HUDEP-2 (cell line): ENCODE data around the gene JAM3.
"Not testable (repeated sequence)": the region's sequence is repeated elsewhere in the genome, so short reads cannot be mapped to it uniquely, and the experiment has no call there.

Experiments
- DNase-seq, 76 experiments: peaks; one replicate each; lab custom pipeline; 2025; ENCODE audit not compliant: unreplicated experiment in 76 of 76; lab: John Stamatoyannopoulos, UW

Gene JAM3

DNA sequence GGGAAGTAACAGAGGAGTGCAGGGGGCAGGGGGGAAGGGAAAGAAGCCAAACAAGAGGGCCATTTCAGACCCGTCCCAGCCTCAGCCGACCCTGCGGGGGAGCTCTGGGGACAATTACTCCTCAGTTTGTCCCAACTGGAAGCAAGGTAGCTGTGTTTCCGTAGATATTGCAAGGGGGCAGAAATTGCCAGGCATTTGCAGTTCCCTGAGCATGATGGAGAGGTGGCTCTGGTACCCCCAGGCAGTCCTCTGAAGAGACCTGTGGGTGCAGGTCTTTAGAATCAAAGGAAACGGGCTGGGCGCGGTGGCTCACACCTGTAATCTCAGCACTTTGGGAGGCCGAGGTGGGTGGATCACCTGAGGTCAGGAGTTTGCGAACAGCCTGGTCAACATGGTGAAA lies 13.8 kb upstream of the JAM3 start:
- DNase-seq: no peak

DNA sequence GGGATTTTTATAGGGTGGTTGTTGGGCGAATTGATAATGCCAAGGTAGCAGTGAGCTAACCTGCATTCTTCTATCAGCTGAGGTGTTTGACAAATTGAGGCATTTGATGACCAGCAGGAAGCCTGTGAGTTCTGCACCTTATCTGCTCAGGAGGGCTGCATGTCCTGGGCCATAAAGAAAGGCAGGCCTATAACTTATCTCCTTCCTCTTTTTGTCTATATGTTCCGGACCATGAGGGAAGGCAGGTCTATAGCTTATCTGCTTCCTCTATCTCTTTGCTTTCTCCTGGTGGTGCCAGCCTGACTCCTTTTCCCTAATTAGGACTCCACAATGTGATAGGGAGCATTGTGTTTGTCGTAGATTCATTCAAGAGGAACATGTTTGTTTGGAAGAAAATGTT lies 8.6 kb upstream of the JAM3 start:
- no peak for DNase-seq

DNA sequence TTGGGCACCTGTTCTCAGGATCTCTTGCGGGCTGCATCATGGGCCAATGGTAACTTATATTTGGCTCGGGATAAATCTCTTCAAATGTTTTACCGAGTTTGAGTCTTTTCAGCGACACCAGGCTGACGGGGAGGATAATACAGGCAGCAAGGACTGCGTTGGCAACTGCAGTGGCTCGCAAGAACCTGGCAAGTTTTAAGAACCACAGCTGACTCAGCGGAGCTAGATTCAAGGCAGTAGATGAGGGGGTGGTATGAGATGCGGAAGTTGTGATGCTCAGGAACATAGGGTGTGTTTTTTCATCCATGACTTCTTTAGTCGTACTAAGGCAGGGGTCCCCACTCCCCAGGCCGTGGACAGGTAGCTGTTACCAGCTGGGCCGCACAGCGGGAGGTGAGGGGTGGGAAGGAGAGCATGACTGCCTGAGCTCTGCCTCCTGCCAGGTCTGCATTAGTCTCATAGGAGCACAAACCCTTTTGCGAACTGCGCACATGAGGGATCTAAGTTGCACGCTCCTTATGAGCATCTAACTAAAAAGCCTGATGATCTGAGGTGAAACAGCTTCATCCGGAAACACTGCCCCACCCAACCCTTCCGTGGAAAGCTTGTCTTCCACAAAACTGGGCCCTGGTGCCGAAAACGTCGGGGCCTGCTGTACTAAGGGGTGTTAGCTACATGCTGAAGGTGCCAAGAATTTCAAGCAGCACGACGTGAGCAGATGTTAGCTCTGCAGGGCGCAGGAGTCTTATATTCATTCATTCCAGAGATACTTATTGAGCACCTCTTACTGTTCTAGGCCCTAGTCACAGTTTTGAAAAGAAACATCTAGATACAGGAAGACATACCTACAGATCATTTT lies 6.4 kb upstream of the JAM3 start:
- DNase-seq: no peak

DNA sequence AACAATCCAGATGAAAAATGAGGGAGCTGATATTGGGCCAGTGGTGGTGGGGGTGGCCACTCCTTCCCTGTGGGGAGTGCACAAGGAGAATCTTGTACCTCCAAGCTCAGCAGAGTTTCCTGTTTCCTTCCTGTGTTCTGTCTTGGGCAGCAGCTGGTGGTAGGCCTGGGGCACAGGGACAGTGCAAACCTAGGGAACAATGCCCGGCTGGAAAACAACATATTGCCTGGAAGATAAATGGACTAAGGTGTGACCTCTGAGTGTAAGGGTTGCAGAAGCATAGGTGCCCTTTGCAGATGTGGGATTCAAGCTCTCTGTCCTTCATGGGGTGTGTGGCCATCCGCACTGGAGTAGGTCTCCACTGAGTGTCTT lies 5.8 kb upstream of the JAM3 start:
- no peak for DNase-seq

DNA sequence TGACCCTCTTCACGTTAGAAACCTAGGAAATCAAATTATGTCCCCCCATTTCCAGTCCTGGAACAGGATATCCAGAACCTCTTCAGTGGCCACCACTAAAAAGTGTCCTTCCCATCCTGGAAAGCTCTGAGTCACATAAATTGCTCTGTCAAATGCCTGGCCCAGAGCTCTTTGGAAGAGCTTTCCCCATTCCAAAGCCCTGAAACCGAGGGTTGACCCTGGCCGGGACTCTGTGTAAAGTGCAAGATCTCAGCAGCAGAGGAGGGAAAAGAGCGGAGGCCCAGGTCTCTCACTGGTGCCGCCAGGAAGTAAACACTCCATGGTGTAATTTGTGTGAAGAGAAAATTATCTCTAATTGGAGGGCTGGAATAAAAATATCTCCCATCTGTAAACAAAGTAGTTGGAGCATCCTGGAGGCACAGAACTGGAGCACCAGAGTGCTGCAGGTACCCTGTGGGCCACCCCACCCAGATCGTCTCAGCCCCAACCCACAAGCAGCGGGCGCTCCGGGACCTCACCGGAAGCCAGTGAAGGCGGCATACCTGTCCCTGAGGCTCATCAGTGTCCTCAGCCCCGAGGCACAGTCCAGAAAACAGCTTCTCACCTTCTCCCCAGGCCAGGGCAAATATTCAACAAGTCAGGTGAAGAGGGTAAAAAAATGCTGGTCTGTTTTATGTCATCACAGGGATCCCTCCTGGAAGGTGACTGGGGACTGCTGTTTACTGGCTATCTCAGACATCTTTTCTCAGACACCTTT lies 4.7 kb upstream of the JAM3 start:
- DNase-seq: no peak

DNA sequence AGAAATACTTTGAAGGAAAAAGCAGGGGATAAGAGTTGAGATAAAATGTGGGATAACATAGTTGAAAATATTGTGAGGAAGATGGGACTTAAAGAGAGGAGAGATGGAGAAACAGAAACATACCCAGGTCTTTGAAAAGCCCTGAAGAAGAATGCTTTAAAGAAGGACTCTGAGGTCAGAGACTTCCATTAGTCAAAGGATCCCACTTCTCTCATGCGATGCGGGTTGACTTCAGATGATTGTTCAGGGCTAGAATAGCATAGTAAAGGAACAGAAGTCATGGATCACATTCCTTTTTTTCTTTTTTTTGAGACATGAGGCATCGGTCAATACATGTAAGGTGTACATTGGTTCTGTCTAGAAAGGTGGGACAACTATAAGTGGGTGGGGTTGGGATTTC lies 3.5 kb upstream of the JAM3 start:
- no peak for DNase-seq

DNA sequence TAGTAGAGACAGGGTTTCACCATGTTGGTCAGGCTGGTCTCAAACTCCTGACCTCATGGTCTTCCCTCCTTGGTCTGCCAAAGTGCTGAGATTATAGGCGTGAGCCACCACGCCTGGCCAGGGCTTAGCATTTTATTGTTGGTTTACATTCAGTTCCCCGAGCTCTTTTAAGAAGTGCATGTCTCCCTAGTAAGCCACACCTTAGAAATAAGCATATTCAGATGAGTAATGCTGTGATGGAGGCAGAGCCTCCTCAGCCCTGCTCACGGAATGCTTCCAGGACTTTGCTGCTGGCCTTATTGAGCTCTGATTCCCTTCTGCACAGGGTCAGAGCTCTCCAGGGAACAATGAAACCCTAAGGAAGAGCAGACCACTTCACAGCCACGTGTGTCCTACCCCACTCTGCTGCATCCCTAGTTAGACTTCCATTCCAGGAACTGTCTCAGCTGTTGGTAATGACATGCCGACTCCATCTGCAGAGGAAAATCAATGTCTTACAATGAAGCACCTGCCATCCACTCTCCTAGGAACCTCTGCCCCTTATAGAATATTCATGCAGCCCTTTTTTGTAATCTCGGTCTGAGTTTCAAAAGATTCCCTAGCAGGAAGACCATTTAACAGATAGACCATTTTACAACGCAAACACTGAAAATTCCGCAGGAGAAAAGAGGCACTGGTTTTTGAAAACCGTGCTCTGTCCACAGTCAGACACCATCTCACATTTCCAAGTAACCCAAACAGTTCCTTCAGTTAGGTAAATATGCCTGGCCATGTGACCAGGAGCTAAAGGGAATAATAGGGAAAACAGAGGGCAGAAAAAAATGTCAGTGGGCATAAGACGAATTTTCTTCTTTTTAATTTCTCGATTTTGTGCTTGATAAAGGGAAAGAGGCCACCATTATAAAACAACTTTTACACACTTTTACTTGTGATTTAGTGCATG lies 1.7 kb upstream of the JAM3 start:
- DNase-seq: no peak

DNA sequence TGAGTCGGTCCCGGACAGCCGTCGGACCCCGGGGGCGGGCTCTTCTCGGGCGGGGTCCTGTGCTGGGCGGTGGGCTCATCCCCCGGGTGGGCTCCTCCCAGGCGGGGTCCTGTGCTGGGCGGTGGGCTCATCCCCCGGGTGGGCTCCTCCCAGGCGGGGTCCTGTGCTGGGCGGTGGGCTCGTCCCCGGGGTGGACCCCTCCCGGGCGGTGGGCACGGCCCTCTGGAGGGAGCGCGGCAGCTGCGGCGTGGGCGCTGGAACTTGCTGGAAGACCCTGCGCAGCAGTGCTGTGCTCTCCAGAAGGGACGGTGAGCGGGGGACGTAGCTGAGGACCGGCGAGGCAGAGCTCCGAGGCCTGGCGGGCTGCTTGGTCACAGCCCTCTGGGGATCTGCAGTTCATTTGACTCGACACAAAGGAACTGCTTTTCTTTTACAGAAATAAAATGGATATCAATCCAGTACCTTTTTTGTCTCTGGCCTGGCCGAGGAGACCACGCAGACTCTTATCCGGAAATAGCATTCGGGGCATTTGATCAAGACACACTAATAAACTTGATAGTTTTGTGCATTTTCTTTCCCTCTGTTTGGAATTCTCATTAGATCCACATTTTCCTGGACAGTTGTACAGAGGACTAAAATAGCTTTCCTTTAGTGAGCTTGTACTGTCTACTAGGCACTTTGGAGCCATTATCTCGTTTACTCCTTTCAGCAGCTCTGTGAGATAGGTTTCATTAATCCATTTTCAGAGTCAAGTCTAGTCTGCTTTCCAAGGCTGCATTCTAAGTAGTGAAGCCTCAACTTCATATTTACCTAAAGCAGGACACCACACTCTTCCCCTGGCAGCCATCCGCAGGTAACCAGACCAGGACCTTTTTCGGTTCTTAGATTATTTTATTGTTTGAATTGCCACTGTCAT lies 812 bp downstream of the JAM3 start:
- no peak for DNase-seq

DNA sequence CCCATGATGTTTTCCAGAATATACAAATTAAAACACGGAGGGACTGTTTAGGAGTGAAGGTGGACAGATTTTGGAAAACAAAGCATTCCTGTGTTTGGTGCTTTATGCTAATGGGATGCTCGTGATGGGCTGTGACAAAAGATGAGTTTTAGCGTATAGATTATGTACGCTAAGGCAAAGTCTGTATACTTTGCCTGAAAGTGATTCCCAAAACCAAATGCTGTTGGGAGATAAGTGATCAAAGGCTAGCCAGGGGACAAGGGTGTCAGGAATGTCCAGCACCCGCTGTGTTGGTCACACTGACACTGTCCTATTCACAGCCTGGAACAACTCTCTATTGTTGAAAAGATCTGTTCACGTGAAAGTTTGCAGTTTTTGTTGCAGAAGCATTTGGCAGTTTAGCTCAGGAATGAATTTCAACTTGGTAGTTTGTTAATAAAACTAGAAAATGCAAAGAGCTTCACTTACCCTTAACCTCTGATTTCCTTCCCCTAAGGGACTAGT lies 1.5 kb downstream of the JAM3 start:
- no peak for DNase-seq

DNA sequence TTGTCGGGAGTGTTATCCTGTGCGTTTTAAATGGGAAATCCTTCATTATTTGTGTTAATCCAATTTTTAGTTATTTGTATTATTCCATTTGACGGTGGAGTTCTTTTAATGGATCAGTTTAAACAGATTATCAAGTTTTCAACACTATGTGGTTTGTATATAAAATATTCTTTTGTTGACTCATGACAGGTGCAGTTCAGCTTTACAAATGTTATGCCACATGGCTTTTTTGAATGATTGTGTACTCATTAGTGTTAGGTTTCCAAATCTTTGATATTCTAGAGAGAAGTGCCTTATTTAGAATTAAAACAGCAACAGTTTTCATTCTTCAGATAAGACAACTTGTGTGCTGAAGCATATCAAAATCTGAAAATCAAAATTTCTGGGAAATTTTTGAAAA lies 2.4 kb downstream of the JAM3 start:
- no peak for DNase-seq

DNA sequence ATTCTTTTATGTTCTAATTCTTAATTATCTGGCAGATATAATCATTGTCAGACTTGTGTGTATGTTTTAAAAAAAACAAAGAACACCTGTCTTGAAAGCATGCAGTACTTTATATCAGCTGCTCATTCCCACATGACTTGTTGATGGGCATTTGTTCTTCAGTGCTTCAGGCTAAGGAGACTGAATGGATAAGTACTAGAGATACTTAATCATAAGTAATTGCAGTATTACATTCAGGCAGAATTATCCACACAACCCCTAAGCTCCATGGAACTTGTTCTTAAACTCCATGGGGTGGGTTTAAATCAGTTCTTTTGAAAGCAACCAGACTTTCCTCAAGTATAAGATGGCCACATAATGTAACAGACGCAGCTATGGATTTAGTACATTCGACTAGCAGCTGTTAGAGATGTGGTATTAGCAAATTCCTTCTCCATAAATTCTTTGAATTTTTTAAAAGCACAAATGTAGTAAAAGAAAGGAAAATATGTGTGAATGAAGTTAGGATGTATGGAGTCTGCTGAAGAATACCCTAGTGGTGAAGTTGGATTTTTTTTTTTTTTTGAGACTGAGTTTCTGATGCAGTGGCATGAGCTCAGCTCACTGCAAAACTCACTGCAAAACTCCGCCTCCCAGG lies 3.0 kb downstream of the JAM3 start:
- DNase-seq: no peak

DNA sequence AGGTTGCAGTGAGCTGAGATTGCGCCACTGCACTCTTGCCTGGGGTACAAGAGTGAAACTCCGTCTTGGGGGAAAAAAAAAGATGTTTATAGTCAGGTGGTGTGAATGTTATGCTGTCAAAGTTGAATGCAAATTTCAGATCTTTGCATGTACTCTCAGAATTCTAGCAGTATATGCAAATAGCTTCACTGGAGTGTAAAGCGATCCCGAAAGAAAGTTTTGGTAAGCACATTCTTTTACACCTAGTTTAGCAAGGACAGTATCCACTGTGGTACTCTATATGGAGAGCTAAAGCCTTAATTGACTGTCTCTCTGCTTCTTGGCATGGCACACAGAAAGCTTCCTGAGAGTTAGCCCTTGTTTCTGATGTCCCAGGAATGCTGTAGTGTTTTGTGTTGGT lies 4.0 kb downstream of the JAM3 start:
- DNase-seq: no peak

DNA sequence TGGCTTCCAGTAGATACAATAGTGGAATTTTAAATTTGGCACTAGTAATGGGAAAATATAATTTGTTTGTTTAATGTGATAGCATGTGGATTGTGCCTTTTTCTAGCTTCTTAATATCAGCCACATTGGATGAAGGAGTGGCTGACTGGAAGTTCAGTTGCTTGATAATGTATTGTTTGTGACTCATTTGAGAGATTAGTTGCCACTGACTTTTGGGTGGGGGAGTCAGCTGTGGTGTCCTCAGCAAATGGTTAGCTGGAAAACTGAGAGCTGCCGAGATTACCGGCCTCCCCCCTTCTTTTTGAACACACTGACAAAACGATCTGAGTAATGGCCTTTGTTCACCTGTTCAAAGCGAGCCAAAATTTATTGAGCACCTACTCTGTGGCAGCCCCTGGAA lies 5.5 kb downstream of the JAM3 start:
- DNase-seq: no peak

DNA sequence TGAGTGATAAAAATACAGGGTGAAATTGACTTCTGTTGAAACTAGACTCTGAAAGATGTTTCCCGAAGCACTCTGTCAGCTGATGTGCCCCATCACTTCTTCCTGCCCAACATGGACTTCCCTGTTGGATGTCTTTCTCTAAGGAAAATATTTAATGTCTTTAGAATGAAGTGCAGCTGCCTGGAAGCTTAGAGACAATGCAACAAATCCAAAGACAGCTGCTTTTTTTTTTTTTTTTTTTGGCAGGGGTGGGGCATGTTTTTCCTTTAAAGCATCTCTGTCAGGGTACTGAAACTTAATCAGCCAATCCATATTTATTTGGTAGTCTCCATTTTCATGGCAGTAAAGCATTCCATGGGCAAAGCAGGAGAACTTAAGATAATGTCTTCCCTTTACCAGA lies 5.9 kb downstream of the JAM3 start:
- DNase-seq: no peak

DNA sequence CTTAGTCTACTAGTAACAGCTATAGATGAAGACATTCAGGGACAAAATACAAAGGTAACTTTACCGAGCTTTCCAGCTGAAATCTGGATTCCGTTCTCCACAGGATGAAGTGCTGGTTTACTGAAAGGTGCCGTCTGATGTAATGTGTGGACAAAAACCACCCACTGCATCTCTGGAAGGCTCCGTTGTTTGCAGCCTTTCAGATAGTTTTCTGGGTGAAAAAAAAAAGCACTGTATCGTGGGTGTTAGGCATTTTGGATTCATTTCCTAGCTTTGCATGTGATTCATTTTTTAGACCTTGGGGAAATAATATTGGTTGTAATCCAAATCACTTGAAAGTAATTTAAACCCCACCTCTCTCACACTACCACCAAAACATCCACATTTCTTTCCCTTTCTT lies 10.4 kb downstream of the JAM3 start:
- DNase-seq: no peak

DNA sequence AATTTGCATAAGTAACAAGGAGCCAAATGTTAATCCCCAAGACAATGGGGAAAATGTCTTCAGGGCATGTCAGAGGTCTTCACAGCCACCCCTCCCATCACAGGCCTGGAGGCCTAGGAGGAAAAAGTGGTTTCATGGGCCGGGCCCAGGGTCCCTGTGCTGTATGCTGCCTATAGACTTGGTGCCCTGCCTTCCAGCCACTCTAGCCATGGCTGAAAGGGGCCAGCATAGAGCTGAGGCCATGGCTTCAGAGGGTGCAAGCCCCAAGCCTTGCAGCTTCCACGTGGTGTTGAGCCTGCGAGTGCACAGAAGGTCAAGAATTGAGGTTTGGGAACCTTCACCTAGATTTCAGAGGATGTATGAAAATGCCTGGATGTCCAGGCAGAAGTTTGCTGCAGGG lies 12.4 kb downstream of the JAM3 start:
- not testable (repeated sequence) for DNase-seq

DNA sequence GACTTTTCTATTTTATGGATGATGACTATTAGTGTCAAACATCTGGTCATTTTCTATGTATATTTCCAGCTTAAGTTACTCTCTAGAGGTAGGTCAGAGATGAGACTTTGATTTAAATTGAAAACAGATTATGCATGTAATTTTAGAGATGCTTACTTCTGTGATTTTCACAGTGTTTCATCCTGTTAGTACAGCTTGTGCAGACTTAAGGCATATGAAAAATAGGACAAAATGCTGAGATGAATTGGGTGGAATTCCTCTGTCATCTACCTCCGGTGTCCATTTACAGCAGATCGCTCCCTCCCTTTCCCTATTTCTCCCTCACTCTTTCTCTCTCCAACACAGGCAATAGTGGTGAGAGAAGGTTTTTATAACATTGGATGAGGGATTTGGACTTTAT lies 14.1 kb downstream of the JAM3 start:
- DNase-seq: no peak

DNA sequence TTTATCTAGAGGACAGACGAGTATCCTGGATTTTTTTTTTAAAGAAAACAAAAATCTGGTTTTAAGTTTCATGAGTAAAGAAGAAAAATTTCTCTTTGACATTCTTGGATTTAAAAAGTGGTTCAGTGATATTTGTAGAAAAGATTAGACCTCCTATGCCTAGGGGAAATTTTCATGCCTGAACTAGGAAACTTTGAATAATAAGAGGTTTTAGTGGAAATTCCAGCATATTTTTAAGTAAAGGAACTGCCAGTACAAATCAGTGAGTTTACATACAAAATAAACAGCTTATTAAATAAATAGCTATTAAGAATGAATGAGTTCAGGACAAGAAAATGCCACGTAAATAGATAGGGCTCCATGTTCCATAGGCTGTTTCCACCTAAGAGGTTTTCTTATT lies 17.5 kb downstream of the JAM3 start:
- no peak for DNase-seq

DNA sequence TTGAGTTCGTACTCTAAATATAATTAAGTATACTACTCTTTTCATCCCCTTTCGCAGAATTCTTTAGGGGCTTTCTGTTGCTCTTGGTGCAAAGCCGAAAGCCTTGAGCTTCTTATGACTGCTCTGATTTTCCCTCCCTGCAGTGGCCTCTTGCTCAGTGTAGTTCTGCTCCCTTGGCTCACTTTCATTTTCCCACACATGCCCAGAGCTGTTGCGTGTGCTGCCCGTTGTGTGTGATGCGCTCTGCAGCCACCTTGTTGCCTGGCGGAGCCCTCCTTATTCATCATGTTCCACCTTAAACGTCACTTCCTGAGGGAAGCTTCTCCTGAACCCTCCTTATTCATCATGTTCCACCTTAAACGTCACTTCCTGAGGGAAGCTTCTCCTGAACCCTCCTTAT lies 23.1 kb downstream of the JAM3 start:
- not testable (repeated sequence) for DNase-seq

DNA sequence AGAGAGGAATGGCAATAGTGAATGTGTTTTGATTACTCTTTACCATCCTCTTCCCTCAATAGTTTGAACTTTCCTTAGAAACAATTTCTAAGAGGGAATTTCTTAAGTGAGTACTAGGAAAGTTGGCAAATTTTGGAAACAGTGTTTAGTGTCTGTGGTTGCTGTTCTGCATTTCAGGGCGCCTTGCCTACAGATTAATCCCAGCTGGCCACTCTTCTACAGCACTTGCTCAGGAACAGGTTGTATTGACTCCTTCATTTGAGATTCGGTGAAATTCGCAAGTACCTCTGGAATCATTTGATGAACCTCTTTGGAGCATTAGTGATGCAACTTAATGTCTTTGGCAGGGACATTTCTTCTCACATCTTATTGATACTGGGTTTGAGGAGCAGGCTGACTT lies 28.3 kb downstream of the JAM3 start:
- no peak for DNase-seq
